ENCODE measurements around the gene STX8.

DNA sequence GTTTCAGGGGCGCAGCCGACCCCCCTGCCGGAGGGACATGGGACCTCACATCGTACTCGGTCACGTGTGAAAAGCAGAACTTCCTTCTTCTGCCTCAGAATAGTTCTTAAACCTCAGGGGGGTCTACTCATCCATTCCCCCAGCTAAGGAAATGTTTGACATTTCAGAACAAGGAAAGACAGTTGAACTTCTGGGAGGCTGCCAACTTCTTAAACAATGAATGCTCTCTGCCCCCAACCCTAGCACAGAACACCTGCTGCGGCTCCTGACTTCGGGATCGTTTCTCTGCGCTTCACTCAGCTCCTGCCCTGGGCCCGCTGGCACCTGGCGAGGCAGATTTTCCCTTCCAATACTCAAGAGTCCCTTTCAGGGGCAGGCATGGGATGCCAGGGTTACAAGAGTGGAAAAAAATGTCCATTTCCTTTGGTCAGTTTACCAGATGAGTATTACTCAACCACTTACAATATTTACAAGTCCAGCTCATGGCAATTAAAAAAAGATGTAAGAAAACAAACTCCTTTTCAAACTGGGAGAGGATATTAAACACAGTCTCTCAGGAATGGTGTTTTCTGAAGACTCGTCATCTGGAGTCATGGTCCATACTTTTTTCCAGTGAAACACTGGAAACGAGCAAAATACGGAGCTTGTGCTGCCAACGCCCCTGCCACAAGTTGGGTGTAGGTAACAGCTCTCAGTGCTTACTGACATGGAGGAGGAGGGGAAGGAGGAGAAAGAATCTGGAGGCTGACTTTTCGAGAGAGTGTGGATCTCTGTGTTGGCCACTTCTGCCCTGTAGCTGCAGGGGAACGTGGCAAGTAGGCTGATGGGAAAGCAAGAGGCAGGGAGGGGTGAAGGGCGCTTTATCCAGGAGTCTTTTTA is 318.6 kb downstream of the STX8 start:
- TF ChIP-seq, protein P1, sequence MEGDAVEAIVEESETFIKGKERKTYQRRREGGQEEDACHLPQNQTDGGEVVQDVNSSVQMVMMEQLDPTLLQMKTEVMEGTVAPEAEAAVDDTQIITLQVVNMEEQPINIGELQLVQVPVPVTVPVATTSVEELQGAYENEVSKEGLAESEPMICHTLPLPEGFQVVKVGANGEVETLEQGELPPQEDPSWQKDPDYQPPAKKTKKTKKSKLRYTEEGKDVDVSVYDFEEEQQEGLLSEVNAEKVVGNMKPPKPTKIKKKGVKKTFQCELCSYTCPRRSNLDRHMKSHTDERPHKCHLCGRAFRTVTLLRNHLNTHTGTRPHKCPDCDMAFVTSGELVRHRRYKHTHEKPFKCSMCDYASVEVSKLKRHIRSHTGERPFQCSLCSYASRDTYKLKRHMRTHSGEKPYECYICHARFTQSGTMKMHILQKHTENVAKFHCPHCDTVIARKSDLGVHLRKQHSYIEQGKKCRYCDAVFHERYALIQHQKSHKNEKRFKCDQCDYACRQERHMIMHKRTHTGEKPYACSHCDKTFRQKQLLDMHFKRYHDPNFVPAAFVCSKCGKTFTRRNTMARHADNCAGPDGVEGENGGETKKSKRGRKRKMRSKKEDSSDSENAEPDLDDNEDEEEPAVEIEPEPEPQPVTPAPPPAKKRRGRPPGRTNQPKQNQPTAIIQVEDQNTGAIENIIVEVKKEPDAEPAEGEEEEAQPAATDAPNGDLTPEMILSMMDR (IDR thresholded peaks at IDR 0.05; ENCODE audit: insufficient read depth, low read depth, low read length) = no peak
- no peak for TF ChIP-seq EZH2 (IDR thresholded peaks at IDR 0.05; ENCODE audit: insufficient read depth, low read length)

All from astrocyte (in vitro differentiated cells and primary cell).